ENCODE results near the gene GPR132.
A peak's percentile ranks its signal among the peaks of the same experiment; 100 is the strongest.

The GPR132 gene

DNA sequence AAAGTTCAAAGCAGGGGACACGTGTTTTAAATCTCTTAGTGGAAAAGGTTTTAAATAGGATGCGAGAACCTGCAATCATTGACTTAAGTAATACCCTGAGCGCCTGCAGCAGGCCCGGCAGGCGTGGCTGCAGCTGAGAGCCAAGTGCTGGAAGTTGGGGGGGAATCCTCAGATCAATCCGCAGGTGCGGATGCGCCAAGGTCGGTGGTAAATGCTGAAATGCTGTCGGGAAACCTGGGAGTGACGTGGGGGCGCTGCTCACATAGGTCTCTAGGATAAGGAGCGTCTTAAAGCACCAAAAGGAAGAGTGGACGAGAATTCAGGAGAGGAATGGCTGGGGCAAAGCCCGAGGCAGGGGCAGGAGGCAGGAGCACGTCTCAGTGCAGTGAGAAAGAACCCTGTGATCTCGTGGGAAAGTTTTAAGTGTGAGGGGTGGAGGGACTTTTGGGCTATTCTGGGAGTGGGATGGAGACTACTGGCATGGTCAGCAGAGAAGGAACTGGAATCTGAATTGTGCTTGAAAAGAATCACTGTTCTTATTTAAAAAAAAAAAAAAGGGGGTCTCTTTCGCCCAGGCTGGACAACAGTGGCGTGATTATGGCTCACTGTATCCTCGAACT is 43.5 kb downstream of the GPR132 start:
- in situ Hi-C loops (cut with MboI; ENCODE audit: low sequenced_read_pairs, unreplicated experiment): no loop called here
- no peak for DNase-seq (ENCODE audit: low spot score)
- TF ChIP-seq, protein P1, sequence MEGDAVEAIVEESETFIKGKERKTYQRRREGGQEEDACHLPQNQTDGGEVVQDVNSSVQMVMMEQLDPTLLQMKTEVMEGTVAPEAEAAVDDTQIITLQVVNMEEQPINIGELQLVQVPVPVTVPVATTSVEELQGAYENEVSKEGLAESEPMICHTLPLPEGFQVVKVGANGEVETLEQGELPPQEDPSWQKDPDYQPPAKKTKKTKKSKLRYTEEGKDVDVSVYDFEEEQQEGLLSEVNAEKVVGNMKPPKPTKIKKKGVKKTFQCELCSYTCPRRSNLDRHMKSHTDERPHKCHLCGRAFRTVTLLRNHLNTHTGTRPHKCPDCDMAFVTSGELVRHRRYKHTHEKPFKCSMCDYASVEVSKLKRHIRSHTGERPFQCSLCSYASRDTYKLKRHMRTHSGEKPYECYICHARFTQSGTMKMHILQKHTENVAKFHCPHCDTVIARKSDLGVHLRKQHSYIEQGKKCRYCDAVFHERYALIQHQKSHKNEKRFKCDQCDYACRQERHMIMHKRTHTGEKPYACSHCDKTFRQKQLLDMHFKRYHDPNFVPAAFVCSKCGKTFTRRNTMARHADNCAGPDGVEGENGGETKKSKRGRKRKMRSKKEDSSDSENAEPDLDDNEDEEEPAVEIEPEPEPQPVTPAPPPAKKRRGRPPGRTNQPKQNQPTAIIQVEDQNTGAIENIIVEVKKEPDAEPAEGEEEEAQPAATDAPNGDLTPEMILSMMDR (IDR thresholded peaks at IDR 0.05; ENCODE audit: borderline replicate concordance, control extremely low read depth, extremely low read depth, insufficient read depth, missing control alignments): no peak

DNA sequence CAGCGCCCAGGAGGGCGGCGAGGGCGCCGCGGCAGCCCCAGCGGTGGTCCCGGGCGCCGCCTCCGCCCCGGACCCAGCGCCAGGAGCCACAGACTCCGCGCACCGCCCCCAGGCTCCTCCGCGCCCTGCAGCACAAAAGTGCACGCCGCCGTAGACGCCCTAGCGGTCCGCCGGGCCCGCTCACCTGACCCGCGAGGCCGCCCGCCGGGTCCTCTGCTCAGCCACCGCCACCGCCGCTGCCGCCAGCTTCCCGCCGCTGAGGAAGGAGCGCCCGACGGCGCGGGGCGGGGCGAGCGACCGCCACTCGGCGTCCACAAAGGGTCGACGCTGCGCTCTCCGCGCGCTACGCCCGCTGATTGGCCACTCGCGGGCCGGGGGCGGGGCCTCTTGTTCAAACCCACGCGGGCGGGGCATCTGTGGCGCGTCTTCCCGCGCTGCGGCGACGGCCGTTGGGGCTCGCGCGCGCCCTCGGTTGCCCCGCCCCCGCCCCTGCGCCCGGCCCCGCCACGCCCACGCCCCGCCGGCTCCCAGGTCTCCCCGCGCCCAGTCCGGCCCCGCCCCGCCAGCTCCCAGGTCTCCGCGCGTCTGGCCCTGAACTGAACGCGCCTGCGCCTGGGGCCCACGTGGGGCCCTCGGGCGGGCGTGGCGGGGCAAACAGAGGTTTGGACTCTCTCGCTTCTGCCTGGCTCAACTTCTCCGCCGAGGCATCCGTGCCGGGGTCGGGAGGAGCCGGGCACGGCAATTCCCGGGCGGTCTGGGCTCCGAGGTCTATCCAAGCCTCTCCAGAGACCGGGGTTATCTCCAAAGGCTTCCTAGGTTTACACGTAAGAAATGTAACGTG is 44.2 kb downstream of the GPR132 start, which contains the start of gene CDCA4:
Gene CDCA4 (minus strand): TSS at position 269 of the 841 bp plus-strand sequence. CDS start 9,154 bp downstream, outside the sequence.
- in situ Hi-C loops (cut with MboI; ENCODE audit: low sequenced_read_pairs, unreplicated experiment): no loop called here
- TF ChIP-seq, protein P1 (IDR thresholded peaks at IDR 0.05; ENCODE audit: borderline replicate concordance, control extremely low read depth, extremely low read depth, insufficient read depth, missing control alignments): no peak
- DNase-seq (ENCODE audit: low spot score): peak; percentile 100

DNA sequence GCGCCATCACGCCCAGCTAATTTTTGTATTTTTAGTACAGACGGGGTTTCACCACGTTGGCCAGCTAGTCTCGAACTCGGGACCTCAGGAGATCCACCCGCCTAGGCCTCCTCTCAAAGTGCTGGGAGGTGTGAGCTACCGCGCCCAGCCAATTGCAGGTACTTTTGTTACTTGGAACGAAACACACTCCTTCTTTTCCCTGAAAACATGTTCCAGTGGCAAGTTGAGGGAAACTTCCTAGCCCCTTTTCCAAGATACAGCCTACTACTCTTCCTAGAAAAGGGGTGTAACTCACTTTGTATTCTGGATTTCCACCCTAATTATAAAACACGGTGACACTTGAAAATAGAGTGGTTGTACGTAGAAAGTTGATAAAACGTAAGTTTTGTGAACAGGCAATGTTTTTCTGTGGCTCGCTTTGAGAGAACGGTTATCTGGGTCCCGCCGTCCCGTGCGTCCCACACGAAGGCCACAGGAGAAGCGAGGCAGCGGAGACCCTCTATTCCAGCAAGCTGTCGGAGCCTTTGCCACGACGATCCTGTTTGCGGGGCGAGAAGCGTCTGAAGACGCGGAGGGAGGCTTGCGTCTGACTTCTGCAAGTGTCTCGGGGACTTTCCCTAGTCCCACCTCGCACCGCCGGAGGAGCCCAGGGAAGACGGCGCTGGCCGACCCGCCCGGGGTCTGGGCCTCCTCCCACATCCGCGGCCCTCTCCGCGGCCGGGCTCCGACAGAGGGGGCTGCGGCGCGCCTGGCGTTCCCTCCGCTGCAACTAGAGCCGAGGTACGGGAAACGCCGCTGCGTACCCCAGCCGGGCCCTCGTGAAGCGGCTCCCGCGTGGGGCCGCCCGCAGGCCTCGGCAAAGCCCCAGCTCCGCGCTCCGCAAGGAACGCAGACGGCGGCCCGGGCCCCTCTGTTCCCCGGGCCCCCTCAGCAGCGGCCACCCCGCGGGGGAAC is 45.1 kb downstream of the GPR132 start:
- TF ChIP-seq, protein P1 (IDR thresholded peaks at IDR 0.05; ENCODE audit: borderline replicate concordance, control extremely low read depth, extremely low read depth, insufficient read depth, missing control alignments): no peak
- in situ Hi-C loops (cut with MboI; ENCODE audit: low sequenced_read_pairs, unreplicated experiment): no loop called here
- DNase-seq (ENCODE audit: low spot score): peak; percentile 63

DNA sequence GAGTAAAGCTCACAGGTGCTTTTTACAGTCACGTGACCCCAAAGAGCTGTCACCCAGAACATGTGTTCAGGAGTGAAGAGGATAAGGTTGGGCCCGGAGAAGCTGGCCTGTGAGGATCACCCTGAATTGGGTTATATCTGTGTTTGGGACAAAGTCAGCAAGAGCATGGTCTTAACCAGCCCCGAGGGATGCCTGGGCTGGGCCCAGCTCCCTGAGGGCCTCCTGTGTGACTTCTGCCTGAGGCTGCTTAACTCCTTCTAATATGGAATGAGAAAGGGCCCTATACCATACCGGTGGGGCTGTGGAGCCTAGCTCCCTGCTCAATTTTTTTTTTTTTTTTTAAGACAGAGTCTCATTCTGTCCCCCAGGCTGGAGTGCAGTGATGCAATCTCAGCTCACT is 46.8 kb downstream of the GPR132 start:
- in situ Hi-C loops (cut with MboI; ENCODE audit: low sequenced_read_pairs, unreplicated experiment): no loop called here
- TF ChIP-seq, protein P1 (IDR thresholded peaks at IDR 0.05; ENCODE audit: borderline replicate concordance, control extremely low read depth, extremely low read depth, insufficient read depth, missing control alignments): no peak
- DNase-seq (ENCODE audit: low spot score): no peak

DNA sequence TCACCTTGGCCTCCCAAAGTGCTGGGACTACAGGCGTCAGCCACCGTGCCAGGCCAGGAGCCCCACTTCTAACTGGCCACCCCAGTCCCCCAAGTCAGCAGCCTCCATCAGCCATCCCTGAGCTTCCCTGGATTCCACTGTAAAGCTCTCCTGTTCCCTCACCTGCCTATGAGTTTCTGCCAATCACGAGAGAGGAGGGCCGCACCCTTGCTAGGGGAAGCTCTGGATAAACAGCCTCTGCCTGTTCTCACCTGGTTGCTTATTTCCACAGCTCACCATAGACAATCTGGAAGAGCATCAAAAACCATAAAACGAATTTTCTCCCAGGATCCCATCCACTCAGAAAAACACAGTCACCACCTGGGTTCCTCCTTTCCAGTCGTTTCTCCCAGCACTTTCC is 49.3 kb downstream of the GPR132 start:
- TF ChIP-seq, protein P1 (IDR thresholded peaks at IDR 0.05; ENCODE audit: borderline replicate concordance, control extremely low read depth, extremely low read depth, insufficient read depth, missing control alignments): no peak
- in situ Hi-C loops (cut with MboI; ENCODE audit: low sequenced_read_pairs, unreplicated experiment): no loop called here
- no peak for DNase-seq (ENCODE audit: low spot score)

DNA sequence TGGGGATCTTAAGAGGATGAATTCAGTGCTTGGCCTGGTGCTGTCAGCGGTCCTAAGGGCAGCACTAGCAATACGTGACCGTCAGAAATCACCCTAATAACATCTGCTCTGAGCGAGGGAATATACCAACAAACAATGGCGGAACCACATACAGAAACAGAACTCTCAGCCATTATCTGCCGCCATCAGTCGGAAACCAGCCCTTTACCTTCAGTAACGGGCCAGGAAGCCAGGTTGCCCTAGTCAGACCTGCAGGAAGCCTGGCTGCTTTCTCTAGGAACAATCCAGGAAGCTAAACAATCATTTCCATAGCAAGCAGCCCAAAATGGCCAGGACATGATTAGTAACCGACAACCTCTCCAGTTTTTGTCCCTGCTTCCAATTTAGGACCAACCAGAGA is 50.0 kb downstream of the GPR132 start:
- TF ChIP-seq, protein P1 (IDR thresholded peaks at IDR 0.05; ENCODE audit: borderline replicate concordance, control extremely low read depth, extremely low read depth, insufficient read depth, missing control alignments): no peak
- in situ Hi-C loops (cut with MboI; ENCODE audit: low sequenced_read_pairs, unreplicated experiment): no loop called here
- no peak for DNase-seq (ENCODE audit: low spot score)

Measured in GM13976 (cell line).